ENCODE results near the gene PDCD1.

Gene PDCD1

DNA sequence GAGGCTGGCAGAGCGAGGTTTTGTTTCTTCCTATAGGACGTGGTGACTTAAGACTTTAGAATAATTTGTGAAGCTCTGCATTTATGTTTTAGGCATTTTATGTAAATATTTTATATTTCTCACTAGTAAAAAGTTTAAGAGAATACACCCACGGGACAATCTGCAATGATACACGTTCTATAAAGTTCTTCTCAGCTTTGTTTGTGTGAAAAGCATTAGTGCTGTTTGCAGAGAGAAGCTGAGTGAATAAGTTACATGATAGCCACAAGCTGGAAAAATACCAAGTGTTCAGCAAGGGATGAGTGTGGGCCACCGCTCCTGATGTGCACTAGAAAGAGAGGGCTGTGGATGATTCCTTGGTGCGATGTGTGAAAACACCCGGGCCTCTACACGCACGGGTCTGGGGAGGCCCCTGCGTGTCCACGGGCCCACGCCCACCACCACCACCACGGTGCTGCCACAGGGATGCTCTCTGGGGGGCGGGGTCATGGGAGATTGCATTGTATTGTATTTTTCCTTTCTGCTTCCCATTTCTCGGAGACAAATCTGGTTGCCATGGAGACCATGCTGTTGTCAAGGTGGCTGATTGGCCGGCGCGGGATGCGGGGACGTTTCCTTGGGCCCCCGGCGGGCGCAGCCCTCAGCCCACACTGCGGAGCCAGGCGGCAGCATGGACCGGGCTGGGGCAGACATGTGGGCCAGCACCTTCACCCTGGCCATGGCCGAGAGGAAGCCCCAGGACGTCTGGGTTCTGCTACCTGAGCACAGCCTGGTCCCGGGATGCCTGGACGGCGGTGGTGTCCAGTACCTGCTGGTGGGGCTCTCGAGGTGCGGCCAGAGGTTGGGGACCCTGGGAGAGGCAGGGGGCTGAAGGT, 10.6 kb upstream of the PDCD1 start, which contains the start of gene RTP5:
Gene RTP5, plus strand, starts transcription at position 643 of the 875 bp plus-strand sequence. Its CDS starts 28 bp downstream, at position 671.
- no peak within 1 kb of the TSS for H4K12ac ChIP-seq (ENCODE audit: low read depth, low read length)
- H3K9me3 ChIP-seq (ENCODE audit: insufficient read depth, low read depth, low read length), result peaks cover 26% of the 10 kb centered on the region
- no peak within 1 kb of the TSS for H2BK5ac ChIP-seq (ENCODE audit: low read depth, low read length, poor library complexity)
- no peak within 1 kb of the TSS for H2BK120ac ChIP-seq (ENCODE audit: insufficient read depth, low read length, poor library complexity)
- no peak for DNase-seq
- no peaks in the 10 kb centered on the region for H3K79me2 ChIP-seq (ENCODE audit: control insufficient read depth, insufficient read depth, low read length, poor library complexity)
- H3K9ac ChIP-seq (ENCODE audit: low read length), result no peak within 1 kb of the TSS
- H3K27me3 ChIP-seq (ENCODE audit: insufficient read depth, low read length), result no peaks in the 10 kb centered on the region
- no peak within 1 kb of the TSS for H3K4ac ChIP-seq (ENCODE audit: low read depth, low read length)
- H3K4me2 ChIP-seq (ENCODE audit: low read length), result no peak within 1 kb of the TSS
- no peaks in the 10 kb centered on the region for H3K4me1 ChIP-seq (ENCODE audit: control insufficient read depth in 1 of 2, insufficient read depth in 2 of 2, low read length in 2 of 2)
- WGBS (ENCODE audit: extremely low coverage, insufficient coverage, insufficient read length), result no CpG with 5 or more reads among the region's 33 CpGs
- H3K14ac ChIP-seq (ENCODE audit: low read length), result no peak within 1 kb of the TSS
- no peak within 1 kb of the TSS for H3K27ac ChIP-seq (ENCODE audit: low read depth, low read length)
- H4K91ac ChIP-seq (ENCODE audit: low read depth, low read length), result no peak within 1 kb of the TSS
- H3K23ac ChIP-seq (ENCODE audit: low read length), result no peak within 1 kb of the TSS
- H4K8ac ChIP-seq (ENCODE audit: low read depth, low read length), result no peak within 1 kb of the TSS
- H2AK5ac ChIP-seq (ENCODE audit: low read length), result no peak within 1 kb of the TSS
- H2AFZ ChIP-seq (ENCODE audit: insufficient read depth, low read length, poor library complexity), result no peak within 1 kb of the TSS
- H3K4me3 ChIP-seq (ENCODE audit: low read depth, low read length), result no peak within 1 kb of the TSS
- no peaks in the 10 kb centered on the region for H3K36me3 ChIP-seq (ENCODE audit: control insufficient read depth in 1 of 2, insufficient read depth in 2 of 2, low read length in 2 of 2)
- no peak within 1 kb of the TSS for H2BK12ac ChIP-seq (ENCODE audit: low read length)
- no peak within 1 kb of the TSS for H3K18ac ChIP-seq (ENCODE audit: low read length)
- H3K79me1 ChIP-seq (ENCODE audit: low read length), result no peaks in the 10 kb centered on the region

DNA sequence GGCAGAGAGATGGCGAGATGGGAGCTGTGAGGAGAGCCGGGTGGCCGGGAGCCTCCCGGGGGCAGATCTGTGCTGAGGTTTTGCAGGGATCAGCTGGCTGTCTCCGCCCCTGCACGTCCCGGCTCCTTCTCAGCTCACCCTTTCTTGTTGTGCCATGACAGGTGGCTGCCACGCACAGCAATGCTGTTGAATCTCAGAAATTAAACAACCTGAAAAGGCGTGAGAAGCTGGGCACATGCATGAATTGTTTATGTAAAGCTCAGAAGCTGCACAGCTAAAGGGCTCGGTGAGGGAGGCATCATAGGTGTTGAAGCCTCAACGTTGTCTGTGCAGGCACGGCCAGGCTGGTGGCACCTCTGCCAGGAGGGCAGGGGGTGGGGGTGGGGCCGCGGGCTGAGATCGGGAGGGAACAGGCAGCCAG, 10.0 kb upstream of the PDCD1 start:
- H2BK120ac ChIP-seq (ENCODE audit: insufficient read depth, low read length, poor library complexity), result no peak overlapping the region
- no peak overlapping the region for H3K4me2 ChIP-seq (ENCODE audit: low read length)
- H3K27me3 ChIP-seq (ENCODE audit: insufficient read depth, low read length), result no peaks in the 10 kb centered on the region
- no peak overlapping the region for H3K23ac ChIP-seq (ENCODE audit: low read length)
- H3K9ac ChIP-seq (ENCODE audit: low read length), result no peak overlapping the region
- H3K14ac ChIP-seq (ENCODE audit: low read length), result no peak overlapping the region
- no peak overlapping the region for H3K4ac ChIP-seq (ENCODE audit: low read depth, low read length)
- H4K8ac ChIP-seq (ENCODE audit: low read depth, low read length), result no peak overlapping the region
- no peak overlapping the region for H2BK5ac ChIP-seq (ENCODE audit: low read depth, low read length, poor library complexity)
- H3K79me2 ChIP-seq (ENCODE audit: control insufficient read depth, insufficient read depth, low read length, poor library complexity), result no peaks in the 10 kb centered on the region
- H3K4me3 ChIP-seq (ENCODE audit: low read depth, low read length), result no peak overlapping the region
- H2AK5ac ChIP-seq (ENCODE audit: low read length), result no peak overlapping the region
- H3K36me3 ChIP-seq (ENCODE audit: control insufficient read depth in 1 of 2, insufficient read depth in 2 of 2, low read length in 2 of 2), result no peaks in the 10 kb centered on the region
- H3K18ac ChIP-seq (ENCODE audit: low read length), result no peak overlapping the region
- H4K91ac ChIP-seq (ENCODE audit: low read depth, low read length), result no peak overlapping the region
- DNase-seq, result no peak
- WGBS (ENCODE audit: extremely low coverage, insufficient coverage, insufficient read length), result 100% methylated on average over 1 of the region's 15 CpGs
- peaks cover 24% of the 10 kb centered on the region for H3K9me3 ChIP-seq (ENCODE audit: insufficient read depth, low read depth, low read length)
- no peak overlapping the region for H2AFZ ChIP-seq (ENCODE audit: insufficient read depth, low read length, poor library complexity)
- no peaks in the 10 kb centered on the region for H3K4me1 ChIP-seq (ENCODE audit: control insufficient read depth in 1 of 2, insufficient read depth in 2 of 2, low read length in 2 of 2)
- no peak overlapping the region for H2BK12ac ChIP-seq (ENCODE audit: low read length)
- no peak overlapping the region for H3K27ac ChIP-seq (ENCODE audit: low read depth, low read length)
- no peak overlapping the region for H4K12ac ChIP-seq (ENCODE audit: low read depth, low read length)
- no peaks in the 10 kb centered on the region for H3K79me1 ChIP-seq (ENCODE audit: low read length)

DNA sequence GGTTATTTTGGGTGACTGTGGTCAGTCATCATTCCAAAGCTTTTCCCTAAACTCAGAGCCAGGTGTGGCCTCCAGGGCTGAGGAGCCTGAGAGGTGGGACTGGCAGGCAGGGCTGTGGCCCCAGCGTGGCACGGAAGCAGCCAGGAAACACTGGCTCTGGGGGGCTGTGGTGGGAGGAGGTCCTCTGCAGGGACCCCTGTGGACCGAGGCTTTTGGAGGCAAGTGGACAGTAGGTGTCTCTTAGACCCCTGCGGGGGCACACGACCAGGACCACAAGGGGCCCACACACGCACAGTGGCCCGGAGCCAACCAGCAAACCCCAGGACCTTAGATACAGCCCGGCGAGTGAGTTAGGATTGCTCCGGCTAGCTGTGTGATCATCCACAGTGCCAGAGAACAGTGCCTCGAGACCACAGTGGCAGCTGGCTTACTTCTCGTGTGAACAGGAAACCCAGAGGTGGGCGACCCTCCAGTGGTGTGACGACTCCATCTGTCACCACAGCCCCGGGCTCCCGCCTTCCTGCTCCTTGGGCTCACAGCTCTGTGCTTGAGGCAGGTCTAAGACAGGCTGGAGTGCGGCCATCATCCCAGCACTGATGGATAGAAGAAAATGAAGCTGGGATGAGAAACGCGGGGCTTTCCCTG, 9.2 kb upstream of the PDCD1 start:
- DNase-seq, result no peak
- no peak overlapping the region for H3K4ac ChIP-seq (ENCODE audit: low read depth, low read length)
- H3K4me1 ChIP-seq (ENCODE audit: control insufficient read depth in 1 of 2, insufficient read depth in 2 of 2, low read length in 2 of 2), result no peaks in the 10 kb centered on the region
- H4K91ac ChIP-seq (ENCODE audit: low read depth, low read length), result no peak overlapping the region
- H3K27me3 ChIP-seq (ENCODE audit: insufficient read depth, low read length), result no peaks in the 10 kb centered on the region
- H3K79me2 ChIP-seq (ENCODE audit: control insufficient read depth, insufficient read depth, low read length, poor library complexity), result no peaks in the 10 kb centered on the region
- no peak overlapping the region for H2AK5ac ChIP-seq (ENCODE audit: low read length)
- no peak overlapping the region for H3K9ac ChIP-seq (ENCODE audit: low read length)
- no peak overlapping the region for H3K23ac ChIP-seq (ENCODE audit: low read length)
- H3K4me3 ChIP-seq (ENCODE audit: low read depth, low read length), result no peak overlapping the region
- H4K12ac ChIP-seq (ENCODE audit: low read depth, low read length), result no peak overlapping the region
- no peaks in the 10 kb centered on the region for H3K36me3 ChIP-seq (ENCODE audit: control insufficient read depth in 1 of 2, insufficient read depth in 2 of 2, low read length in 2 of 2)
- no peak overlapping the region for H2BK12ac ChIP-seq (ENCODE audit: low read length)
- H3K14ac ChIP-seq (ENCODE audit: low read length), result no peak overlapping the region
- no peak overlapping the region for H2BK120ac ChIP-seq (ENCODE audit: insufficient read depth, low read length, poor library complexity)
- no peak overlapping the region for H2AFZ ChIP-seq (ENCODE audit: insufficient read depth, low read length, poor library complexity)
- H2BK5ac ChIP-seq (ENCODE audit: low read depth, low read length, poor library complexity), result no peak overlapping the region
- WGBS (ENCODE audit: extremely low coverage, insufficient coverage, insufficient read length), result no CpG with 5 or more reads among the region's 19 CpGs
- H3K18ac ChIP-seq (ENCODE audit: low read length), result no peak overlapping the region
- H3K27ac ChIP-seq (ENCODE audit: low read depth, low read length), result no peak overlapping the region
- peaks cover 23% of the 10 kb centered on the region for H3K9me3 ChIP-seq (ENCODE audit: insufficient read depth, low read depth, low read length)
- no peak overlapping the region for H4K8ac ChIP-seq (ENCODE audit: low read depth, low read length)
- no peak overlapping the region for H3K4me2 ChIP-seq (ENCODE audit: low read length)
- no peaks in the 10 kb centered on the region for H3K79me1 ChIP-seq (ENCODE audit: low read length)

DNA sequence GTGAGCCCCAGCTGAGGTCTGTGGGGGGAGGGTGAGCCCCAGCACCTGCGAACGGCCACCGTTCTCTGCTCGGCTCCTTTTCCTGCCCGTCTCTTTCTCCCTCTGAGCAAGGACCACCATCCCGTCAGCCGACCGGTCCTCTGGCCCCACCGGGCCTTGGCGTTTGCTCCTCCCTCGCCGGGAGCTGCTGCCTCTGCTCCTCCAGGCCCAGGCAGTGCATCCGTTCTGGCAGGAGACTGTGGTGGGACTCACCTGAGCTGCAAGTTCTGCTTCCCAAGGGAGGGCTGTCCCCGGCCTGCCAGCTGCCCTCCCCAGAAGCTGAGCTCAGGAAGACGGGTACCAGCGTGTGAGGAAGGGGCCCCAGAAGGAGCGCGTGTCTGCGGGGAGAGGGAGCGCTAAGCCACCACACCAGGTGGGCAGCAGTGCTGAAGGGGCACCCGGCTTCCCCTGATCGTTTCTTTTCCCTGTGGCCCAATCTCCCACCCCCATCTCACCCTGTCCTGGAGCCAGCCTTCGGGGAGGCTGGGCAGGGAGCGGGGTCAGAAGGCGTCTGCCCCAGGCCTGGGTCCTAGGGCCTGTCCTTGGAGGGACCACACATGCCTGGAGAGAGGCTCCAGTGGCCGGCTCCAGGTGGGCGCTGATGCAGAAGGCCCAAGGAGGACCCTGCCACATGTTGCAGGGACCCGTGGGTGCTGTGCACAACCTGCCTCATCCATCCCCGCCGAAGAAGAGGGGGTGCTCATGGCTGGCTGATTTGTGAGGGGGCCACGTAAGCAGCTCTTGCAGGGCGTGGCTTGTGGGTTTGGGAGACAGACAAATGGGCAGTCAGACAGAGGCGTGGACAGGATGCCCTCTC, 8.3 kb upstream of the PDCD1 start:
- Histone ChIP-seq H3K18ac (ENCODE audit: low read length) (no peak overlapping the region), H3K4me2 (ENCODE audit: low read length) (no peak overlapping the region), H4K91ac (ENCODE audit: low read depth, low read length) (no peak overlapping the region), H3K23ac (ENCODE audit: low read length) (no peak overlapping the region), H2BK5ac (ENCODE audit: low read depth, low read length, poor library complexity) (no peak overlapping the region), H3K27ac (ENCODE audit: low read depth, low read length) (no peak overlapping the region), H3K4me1 (ENCODE audit: control insufficient read depth in 1 of 2, insufficient read depth in 2 of 2, low read length in 2 of 2) (no peaks in the 10 kb centered on the region), H3K9me3 (ENCODE audit: insufficient read depth, low read depth, low read length) (peaks cover 19% of the 10 kb centered on the region), H2BK120ac (ENCODE audit: insufficient read depth, low read length, poor library complexity) (no peak overlapping the region), H3K9ac (ENCODE audit: low read length) (no peak overlapping the region), H2AFZ (ENCODE audit: insufficient read depth, low read length, poor library complexity) (no peak overlapping the region), H3K14ac (ENCODE audit: low read length) (no peak overlapping the region), H3K4ac (ENCODE audit: low read depth, low read length) (no peak overlapping the region), H4K12ac (ENCODE audit: low read depth, low read length) (no peak overlapping the region), H3K27me3 (ENCODE audit: insufficient read depth, low read length) (no peaks in the 10 kb centered on the region), H3K79me1 (ENCODE audit: low read length) (no peaks in the 10 kb centered on the region), H2BK12ac (ENCODE audit: low read length) (no peak overlapping the region), H4K8ac (ENCODE audit: low read depth, low read length) (no peak overlapping the region), H2AK5ac (ENCODE audit: low read length) (no peak overlapping the region), H3K79me2 (ENCODE audit: control insufficient read depth, insufficient read depth, low read length, poor library complexity) (no peaks in the 10 kb centered on the region), H3K36me3 (ENCODE audit: control insufficient read depth in 1 of 2, insufficient read depth in 2 of 2, low read length in 2 of 2) (no peaks in the 10 kb centered on the region), H3K4me3 (ENCODE audit: low read depth, low read length) (no peak overlapping the region)
- no CpG with 5 or more reads among the region's 33 CpGs for WGBS (ENCODE audit: extremely low coverage, insufficient coverage, insufficient read length)
- no peak for DNase-seq

All from trophoblast cell (in vitro differentiated cells and primary cell).